Mammary epithelial cell (primary cell): Measurements from ENCODE around the gene CIB2.

Experiments used
- EZH2 ChIP-seq: IDR thresholded peaks from 2 replicates; pipeline ENCODE4 v1.6.1; 2012; ENCODE audit warnings: low read length, inconsistent platforms, borderline replicate concordance
- TF ChIP-seq, protein P1 (sequence below), 2 donors: IDR thresholded peaks in 1 of 2; conservative IDR thresholded peaks in 1 of 2; 2 replicates each; pipeline ENCODE4 v1.5.1; 2011 to 2012; ENCODE audit warnings: inconsistent platforms in 2 of 2, low read length in 2 of 2, mild to moderate bottlenecking in 2 of 2, control low read depth in 1 of 2, low read depth in 1 of 2; ENCODE audit not compliant: insufficient read depth in 1 of 2; ENCODE audit errors: extremely low read depth in 1 of 2

GRCh38 chr15:78100886-78101285, 30.4 kb downstream of the CIB2 start:
- TF ChIP-seq, protein P1, sequence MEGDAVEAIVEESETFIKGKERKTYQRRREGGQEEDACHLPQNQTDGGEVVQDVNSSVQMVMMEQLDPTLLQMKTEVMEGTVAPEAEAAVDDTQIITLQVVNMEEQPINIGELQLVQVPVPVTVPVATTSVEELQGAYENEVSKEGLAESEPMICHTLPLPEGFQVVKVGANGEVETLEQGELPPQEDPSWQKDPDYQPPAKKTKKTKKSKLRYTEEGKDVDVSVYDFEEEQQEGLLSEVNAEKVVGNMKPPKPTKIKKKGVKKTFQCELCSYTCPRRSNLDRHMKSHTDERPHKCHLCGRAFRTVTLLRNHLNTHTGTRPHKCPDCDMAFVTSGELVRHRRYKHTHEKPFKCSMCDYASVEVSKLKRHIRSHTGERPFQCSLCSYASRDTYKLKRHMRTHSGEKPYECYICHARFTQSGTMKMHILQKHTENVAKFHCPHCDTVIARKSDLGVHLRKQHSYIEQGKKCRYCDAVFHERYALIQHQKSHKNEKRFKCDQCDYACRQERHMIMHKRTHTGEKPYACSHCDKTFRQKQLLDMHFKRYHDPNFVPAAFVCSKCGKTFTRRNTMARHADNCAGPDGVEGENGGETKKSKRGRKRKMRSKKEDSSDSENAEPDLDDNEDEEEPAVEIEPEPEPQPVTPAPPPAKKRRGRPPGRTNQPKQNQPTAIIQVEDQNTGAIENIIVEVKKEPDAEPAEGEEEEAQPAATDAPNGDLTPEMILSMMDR (conservative IDR thresholded peaks at IDR 0.05 in 1 of 2, IDR thresholded peaks at IDR 0.05 in 1 of 2; ENCODE audit: extremely low read depth in 1 of 2, insufficient read depth in 1 of 2, low read depth in 1 of 2, low read length in 2 of 2), result no peak
- no peak for TF ChIP-seq EZH2
